ENCODE measurements around the gene STUB1.

Gene STUB1

DNA sequence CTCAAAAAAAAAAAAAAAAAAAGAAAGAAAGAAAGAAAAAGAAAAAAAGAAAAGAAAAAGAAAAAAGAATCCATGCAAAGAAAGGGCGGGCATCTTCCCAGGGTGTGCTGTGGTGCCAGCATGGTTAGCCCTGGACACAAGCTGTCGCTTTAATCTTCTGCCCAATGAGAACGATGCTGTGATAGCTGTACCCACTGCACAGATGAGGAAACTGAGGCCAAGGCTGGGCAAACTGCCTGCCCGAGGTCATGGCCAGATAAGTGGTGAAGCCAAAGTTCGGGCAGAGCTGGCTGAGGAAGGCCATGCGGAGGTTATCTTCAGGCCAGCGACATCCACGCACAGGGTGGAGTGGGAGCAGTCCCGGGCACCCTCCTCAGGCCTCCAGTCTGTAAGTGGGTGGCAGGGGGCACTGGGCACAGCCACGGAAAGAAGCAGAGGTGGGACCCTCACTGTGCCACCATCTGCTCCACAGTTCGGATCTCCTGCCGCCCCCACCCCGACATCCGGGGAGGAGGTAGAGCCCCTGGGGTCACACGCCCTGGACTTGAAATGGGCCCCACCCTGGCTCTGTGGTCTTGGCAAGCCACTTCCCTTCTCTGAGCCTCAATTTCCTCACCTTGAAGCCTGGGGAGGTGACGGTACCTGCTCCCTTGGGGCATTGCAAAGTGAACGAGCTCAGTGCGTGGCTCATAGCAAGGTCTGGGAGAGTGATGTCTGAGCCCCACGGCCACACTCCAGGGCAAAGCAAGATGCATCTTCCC is 18.9 kb downstream of the STUB1 start:
- DNase-seq = no peak

DNA sequence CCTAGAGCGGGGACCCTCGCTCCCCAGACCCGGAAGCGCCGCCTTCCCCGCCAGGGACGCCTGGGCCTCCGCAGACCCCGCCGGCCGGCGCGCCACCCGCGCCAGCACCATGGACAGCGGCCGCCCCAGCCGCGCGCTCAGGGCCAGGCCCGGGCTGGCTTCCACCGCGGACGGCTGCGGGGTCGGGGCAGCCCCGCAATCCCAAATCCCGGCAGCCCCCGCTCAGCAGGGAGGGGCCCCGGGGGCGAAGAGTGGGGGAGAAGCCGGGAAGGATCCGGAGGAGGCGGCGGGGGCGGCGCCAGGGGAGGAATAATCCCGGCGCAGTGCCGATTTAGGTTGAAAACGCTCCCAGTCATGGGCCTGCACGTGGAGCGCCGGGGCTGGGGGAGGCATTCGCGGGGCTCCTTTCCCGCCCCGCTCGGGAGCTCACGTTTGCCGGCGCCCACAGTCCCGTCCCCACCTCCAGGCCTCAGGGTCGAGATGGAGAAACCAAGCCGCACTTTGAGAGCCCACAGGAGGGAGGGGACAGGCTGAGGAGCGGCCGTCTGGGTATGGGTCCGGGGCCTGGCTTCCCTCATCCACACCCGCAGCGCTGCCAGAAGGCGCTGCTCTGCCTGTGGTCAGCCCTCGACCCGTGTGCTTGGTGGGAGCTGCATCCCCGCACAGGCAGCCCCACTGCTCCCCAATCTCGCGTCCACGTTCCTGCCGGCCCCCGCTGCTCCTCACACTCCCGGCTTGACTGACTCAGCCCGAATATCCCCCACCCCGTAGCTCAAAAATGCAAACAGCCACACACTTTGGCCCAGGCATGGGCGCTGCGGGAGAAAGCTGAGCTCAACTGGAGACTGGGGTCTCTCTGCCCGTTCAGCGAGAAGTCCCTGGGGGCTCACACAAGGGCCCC is 20.7 kb downstream of the STUB1 start:
- DNase-seq = no peak

DNA sequence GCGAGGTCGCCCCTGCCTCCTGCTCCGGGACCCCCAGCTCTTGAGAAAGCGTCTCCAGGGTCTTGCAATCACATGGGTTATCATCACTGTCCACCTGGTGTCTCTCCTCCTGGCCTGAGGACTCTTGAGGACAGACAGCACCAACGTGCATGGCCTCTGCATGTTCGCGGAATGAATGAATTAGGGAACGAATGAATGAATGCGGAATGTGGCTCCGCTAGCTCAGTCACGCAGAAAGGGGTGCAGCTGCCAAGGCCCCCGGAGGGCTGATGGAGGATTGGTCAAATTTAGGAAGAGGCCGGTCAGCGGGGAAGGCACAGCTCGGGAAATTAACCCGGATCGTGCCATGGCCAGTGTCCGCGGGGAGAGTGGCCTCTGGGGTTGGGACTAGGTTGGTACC is 22.1 kb downstream of the STUB1 start:
- DNase-seq = no peak

DNA sequence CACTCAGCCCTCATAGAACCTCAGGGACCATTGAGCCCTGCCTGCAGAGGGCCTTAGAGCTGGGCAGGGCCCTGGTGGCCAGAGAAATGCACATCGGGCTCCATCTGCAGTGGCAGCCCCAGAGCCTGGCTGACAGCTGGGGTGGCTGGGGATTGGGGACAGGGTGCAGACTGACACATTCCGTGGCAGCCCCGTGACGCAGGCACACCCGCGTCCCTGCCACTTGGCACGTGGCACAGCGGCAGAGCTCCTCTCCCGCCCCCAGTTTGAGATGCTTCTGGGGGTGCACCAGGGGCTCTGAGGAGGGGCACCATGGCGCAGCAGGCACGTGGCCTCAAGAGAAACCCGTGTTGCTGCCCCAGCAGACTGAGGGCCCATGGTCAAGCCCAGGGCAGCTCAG is 23.2 kb downstream of the STUB1 start:
- no peak for DNase-seq

DNA sequence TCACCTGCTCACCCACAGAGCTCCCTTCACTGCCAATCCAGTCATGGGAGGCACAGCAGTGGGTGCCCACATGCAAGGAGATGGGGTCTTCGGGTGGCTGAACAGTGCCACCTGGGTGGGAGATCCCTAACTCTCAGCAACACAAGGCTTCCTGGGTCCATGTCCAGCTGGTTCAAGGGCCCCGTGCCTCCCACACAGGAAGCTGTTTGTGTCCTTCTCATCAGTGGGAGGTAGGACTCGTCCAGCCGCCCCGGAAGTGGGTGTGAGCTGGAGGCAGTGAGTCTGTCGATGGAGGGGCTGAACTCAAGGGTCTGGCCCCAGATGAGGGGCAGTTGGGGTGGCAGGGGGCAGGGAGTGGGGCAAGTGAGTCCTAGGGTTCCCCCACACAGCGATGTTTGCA is 23.8 kb downstream of the STUB1 start:
- no peak for DNase-seq

DNA sequence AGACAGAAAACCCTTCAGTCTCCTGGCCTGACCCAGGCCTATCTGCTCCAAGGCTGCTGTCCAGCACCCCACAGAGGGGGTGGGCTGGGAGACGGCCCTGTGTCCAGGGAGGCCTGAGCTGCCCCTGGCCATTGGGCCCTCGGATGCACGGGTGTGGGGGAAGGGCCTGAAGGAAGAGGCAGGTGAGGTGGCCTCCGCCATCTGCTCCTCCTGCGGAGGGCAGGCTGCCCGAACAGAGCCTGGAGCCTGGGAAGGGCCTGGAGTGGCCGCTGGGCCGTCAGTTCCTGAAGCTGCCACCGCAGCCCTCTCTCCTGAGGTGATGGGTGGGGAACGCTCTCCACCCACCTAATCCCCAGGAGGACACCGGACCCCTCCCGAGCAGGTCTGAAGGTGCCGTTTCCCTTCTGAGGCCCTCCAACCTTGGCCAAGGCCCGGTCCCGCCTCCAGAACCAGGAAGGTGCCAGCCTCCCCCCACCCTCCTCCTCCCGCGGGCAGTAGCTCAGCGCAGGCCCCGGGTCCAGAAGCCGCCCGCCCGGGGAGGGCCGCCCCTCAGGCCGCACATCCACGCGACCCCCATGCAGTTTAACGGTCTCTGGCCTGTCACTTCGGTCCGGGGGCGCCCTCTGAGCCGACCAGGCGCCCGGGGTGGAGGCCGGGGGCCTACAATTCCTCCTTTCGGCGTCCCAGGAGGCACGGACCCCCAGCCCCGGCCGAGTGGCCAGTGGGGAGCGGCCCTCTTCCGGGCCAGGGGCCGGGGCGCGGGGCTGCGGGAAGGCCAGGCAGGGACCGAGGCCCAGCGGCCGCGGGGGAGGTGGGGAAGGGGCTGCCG is 24.6 kb downstream of the STUB1 start:
- DNase-seq = no peak

DNA sequence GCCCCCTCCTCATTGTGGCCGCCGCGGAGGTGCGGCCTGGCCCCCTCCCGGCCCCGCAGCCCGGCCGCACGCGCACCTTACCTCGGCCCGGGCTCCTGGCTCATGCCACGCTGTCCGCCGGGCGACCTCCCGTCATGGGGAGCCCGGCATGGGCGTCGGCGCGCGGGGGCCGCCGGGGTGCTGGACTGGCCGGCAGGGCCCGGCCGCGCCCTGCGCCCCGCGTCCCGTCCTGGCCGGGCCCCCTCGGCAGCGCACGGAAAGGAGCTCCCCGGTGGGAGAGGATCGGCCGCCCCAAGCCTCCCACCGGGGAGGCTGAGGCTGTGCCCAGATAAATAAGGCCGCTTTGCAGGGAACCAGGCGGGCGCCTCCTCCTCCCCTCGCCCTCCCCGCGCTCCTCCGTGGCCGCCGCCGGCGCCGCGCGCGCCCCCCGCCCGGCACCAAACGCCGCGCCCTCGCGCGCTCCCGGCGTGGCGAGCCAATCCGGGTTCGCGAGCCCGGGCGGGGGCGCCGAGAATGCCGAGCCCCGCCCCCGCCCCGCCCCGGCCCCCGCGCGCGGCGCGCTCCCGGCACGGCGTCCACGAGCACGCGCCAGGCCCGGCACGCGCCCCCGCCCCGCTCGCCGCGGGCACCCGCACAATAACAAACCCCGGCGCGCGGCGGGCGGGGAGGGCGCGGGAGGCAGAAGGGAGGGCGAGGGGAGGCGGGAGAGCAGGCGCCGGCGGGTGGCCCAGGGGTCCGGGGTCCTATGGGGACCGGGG is 25.4 kb downstream of the STUB1 start, which contains the start of gene FBXL16:
Gene FBXL16, minus strand, starts transcription at position 371 of the 758 bp plus-strand sequence. CDS start 8,396 bp downstream, outside the sequence.
- DNase-seq = peak; percentile 69 to 81

DNA sequence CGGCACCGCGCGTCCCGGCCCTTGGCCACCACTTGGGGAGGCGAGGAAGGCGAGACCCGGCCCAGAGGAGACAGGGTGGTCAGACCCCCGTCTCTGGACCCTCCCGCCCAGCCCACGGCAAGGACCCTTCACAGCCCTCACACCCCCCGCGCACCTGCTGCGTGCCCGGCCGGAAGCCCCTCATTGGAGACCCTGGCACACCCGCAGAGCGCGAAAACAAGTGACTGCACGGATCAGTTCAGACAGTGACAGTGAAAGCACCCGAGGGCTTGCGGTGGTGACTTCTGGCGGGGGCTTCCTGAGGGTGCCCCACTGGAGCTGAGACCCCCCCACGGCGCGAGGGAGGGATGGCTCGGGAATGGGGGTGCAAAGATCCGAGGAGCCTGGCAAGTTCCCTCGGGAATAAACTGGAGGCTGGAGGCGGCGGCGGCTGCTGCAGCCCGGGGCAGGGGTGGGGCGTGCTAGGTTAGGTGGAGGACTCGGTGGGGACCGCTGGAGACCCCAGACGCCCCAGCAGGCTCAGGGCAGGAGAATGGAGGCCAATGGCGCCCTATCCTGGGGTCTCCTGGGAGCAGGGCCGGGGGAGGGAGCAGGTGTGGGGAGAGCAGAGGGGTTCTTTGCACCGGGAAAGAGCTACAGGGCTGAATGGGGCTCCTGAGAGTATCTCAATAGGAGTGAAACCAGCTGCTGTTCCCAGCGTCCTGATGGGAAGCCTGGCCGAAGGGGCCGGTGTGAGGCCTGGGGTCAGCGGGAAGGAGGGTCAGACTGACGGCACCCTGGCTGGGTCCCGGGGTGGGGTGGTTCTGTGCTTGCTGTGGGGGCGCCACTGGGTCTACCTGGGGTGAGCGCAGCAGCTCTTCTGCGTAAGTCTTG is 26.2 kb downstream of the STUB1 start:
- DNase-seq = no peak

DNA sequence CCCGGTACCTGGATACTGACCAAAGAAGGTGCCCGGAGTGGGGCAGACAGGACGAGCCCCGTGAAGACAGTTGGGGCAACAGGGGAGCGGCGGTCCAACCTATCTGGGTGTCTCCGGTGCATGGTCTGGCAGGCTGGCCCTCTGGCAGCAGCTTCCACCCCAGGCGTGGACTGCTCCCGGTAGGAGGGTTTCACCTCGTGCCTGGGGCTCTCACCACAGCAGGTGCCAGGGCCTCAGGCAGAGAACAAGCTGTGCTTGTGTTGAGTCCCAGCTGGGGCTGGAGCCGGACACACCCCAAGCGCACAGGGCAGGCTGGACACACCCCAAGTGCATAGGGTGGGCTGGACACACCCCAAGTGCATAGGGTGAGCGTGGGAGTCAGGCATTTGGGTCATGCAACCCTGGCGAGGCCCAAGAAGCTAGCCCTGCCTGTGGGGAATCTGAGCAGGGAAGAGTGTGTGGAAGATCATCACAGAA is 26.9 kb downstream of the STUB1 start:
- no peak for DNase-seq

DNA sequence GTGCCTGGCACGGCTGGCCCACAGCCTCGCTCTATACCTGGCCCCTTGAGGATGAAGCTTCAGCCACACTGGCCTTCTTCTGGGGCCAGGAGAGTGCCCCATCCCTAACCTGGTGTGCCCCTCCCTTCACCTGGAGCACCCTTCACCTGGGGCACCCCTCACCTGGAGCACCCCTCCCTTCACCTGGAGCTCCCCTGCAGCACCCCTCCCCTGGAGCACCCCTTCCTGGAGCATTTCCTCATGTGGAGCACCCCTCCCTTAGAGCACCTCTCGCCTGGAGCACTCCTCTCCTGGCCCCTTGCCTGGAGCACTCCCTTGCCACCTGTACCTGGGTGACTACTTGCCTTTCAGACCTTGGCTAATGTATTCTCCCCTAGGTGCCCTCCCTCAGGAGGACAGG is 27.8 kb downstream of the STUB1 start:
- no peak for DNase-seq

DNA sequence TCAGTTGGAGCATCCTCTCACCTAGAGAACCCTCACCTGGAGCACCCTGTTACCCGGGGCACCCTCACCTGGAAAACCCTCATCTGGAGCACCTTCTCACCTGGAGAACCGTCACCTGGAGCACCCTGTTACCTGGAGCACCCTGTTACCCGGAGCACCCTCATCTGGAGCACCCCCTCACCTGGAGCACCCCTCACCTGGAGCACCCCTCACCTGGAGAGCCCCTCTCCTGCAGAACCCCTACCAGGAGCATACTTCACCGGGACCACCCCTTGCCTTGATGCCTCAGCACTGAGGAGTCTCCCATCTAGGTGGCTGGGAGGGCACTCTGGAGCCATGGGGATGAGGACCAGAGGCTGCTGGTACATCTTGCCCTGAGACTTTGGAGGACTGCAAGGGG is 28.7 kb downstream of the STUB1 start:
- DNase-seq = no peak

DNA sequence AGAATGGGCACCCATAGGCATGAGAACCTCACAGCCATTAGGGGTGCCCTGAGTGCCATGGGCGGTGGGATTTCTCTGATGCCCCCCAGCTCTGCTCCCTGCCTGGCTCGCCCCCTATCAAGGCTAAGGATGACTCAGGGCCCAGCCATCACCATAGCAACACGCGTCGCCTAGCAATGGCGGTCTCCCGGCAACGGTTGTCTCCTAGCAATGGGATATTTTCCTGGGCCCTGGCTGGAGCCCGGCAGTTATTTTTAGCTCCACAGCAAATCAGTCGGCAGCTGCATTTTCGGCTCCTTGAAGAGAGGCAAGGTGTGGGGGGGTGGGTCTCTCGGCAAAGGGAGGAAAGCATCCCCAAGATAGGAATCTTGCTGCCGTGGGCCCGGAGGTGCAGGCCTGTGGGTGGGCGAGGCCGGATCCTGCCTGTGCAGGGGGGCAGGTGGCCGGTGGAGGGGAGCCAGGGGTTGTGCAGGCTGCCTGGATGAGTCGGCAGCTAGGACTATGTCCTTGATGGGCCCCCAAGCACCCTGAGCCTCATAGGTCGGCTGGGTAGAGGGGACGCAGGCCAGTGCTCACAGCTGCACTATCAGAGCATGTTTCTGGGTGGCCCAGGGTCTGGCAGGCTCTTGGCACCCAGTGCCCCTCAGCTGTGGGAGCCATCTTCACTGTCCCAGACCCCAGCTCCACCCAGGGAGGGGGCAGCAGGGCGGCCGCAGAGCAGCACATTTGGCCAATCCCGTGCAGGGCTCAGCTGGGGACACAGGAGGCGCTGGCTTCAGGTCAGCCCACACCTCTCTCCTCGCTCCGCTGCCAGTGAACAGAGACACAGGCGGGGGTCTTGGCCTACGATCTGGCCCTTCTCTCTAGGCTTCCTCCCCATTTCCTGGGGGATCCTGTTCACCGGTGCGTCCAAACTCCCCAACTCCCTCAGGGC is 29.6 kb downstream of the STUB1 start:
- DNase-seq = peak; percentile 97

DNA sequence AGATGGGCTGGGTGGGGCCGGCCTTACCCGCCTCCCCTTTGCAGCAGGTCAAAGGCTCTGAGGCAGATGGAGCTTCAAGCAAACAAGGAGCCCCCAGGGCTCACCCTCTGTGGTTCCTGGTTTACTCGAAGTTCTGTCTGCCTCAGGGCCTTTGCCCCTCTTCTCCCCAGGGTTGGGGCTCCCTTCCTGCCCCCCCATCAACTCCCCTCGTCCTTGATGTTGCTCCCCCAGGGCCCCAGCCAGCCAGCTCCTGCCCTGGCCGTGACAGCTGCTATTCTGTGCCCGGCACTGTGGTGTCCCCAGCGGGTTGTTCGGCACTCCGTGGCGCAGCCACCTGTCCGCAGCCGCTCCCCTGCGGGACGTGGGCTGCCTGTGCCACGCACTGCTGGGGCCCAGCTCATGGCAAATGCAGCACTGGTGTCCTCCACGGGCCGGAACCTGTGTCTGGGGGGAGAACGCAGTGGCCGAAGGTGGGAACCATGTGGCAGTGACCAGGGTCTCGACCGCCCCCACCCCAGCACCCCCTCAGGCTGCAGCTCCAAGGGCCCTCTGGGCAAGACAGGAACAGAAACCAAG is 30.4 kb downstream of the STUB1 start:
- DNase-seq = no peak

DNA sequence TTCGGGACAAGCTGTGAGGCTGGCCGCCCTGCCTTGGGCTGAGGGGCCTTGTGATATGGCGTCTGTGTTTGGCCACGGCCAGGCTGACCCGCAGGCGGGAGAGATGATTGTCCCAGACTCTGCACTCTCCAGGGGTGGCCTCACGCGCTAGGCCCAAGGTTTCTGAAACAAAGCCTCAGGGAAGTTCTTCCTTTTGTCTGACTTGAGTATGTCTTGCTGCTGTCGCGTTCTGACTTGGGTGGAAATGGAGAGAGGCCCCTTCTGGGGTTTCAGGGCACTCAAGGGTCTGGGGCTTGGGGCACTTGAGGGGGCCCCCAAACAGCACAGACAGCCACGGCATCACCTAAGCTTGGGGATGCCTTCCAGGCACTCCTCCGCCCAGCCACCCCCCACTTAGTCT is 30.9 kb downstream of the STUB1 start:
- DNase-seq = no peak

DNA sequence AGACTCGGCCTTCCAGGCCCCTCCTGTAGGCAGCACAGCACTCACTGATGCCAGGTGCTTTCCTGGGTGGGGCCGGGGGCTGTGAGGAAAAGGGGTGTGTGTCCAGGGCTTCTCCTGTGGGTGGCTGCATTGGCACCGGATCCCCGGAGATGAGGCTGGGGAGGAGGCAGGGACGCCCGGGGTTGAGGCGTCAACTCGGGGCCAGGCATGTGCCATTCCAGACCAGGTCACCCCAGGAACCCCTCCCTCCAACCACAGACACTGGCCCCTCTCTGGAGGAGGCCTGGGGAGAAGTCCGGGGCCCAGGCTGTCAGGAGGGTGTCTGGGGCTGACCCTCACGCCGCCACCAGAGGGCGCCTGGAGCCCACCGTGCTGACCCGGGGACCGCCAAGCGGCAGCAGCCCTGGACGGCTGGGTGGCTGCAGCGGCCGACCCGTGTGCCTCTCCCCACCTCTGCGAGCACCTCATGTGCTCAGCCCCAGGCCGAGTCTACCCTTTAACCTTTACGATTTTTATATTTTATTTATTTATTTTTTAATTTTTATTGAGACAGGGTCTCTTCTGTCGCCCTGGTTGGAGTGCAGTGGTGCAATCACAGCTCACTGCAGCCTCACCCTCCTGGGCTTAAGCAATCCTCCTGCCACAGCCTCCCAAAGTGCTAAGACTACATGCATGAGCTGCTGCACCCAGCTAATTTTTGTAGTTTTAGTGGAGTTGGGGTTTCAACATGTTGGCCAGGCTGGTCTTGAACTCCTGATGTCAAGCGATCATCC is 31.5 kb downstream of the STUB1 start:
- peak; percentile 56 to 70 for DNase-seq

DNA sequence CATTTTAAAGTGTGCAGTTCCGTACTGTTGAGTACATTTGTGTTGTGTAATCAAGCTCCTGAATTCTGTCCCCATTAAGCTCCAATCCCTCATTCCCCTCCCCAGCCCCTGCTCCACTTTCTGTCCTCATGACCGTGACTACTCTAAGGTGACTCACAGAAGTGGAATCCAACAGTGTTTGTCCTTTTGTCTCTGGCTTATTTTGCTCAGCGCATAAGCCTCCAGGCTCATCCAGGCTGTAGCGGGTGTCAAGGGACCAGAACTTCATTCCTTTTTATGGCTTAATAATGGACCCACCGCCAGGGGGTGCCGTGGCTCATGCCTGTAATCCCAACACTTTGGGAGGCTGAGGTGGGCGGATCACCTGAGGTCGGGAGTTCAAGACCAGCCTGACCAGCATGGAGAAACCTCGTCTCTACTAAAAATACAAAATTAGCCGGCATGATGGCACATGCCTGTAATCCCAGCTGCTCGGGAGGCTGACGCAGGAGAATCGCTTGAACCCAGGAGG is 32.6 kb downstream of the STUB1 start:
- peak in 1 of 2 experiments; percentile 24 for DNase-seq

DNA sequence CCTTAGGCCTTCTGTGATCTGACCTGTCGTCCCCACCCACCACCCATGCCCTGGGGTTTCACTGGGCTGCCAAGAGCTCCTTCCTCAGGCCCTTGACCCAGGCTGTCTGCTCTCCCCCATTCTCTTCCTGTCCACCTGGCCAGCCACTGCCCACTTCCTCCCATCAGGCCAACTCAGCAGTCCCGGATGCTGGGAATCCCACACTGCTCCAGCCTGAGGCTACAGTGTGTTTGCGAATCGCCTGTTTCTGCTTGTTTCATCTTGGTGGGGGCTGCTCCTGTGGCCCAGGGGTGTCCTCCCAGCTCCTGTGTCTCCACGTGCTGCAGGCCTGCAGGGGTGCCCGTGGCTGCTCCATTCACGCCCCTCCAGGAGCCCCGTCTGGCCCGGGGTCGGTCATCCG is 33.9 kb downstream of the STUB1 start:
- no peak for DNase-seq
